HG02588 (cell line): ENCODE results near the gene ENAH.

Experiments
- ATAC-seq: cut with Tn5 transposase; IDR thresholded peaks from one replicate; pipeline ENCODE4 v1.9.1; 2021; ENCODE audit warnings: mild to moderate bottlenecking, moderate library complexity; ENCODE audit not compliant: unreplicated experiment

The ENAH gene

DNA sequence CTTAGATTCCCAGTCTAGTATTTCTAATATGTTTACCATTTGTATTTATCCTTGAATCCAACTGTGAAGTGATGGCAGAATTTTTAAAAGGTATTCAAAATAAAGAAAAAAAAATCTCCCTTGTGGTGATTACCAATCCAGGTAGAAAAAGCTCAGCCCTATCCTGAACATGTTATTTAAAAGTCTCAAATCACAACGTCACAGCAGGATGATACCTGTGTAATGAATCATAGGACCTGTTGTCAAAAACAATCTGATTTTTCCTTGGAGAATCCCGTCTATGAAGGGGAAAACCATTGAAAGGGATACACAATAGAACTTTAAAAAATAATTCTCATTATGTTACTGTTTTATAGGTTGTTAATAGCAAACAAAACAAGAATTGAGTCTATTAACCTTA is 148.1 kb downstream of the ENAH start:
- no peak for ATAC-seq

DNA sequence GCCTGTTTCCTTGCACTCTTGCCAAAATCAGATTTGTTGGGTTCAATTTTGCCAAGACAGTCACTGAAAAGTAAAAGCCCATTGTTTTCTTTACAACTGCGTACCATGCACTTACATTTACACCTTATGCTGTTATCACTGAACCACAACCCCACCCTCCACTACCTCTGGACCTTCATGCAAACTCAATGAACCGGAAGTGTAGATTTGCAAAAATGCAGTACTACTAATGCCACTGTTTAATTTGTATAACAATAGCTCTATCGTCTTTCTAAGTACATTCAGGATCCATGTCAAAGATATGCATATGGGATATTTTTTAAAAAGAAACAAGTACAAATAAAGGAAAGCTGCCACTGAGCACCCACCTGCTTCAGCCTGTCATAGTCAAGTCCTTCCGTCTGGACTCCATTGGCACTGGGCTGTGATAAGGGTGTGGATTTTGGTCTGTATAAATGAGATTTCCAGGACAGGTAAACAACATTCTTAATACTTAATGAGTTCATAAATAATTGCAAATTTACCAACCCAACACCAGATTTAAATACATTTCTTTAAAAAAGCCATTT is 152.2 kb downstream of the ENAH start:
- ATAC-seq: no peak

DNA sequence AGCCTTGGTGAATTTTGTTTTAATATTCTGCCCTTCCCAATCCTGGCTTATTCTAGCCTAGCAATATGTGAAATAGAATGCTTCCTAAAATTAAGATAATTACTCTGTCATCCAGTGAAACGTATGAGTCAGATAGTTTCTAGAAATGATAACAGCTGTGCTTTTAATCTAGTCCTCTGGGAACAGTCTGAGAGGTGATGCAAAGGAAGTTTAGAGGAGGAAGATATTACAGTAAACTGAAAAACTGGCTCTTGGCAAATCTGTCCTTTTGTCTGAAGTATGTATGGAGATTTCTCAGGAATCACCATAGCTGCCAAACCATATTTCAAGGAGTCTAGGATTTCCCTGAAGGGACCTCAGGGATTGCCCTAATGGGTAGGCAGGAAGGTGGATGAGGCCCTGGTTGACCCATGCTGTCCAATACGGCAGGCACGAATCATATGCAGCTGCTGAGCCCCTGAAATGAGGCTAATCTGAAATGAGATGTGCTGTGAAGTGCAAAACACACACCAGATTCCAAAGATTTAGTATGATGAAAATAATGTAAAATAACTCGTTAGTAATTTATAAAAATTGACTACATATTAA is 154.3 kb downstream of the ENAH start:
- no peak for ATAC-seq

DNA sequence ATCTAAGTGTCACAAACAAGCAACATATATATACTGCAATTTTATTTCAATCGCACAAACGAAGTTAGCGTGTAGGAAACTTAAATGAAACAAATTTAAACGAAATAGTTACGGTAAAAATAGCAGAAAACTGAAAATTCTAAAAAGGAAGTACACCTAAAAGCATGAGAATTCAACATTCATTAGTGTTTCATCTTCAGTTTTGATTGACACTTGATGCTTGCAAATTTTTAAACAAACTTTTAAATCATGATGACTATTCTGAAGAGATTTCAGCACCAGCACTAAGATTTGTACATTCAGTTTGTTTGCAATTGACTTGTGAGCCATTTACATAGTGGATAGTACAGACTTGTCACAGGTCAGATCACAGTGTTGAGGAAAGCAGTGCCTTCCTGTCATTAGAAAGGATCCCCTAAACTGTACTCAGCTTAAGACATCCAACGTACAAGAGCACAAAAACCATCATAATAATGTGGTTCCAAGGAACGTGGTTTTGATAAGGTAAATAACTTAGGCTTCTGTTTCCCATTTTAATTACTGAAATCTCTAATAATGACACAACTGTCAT is 158.0 kb downstream of the ENAH start:
- no peak for ATAC-seq

DNA sequence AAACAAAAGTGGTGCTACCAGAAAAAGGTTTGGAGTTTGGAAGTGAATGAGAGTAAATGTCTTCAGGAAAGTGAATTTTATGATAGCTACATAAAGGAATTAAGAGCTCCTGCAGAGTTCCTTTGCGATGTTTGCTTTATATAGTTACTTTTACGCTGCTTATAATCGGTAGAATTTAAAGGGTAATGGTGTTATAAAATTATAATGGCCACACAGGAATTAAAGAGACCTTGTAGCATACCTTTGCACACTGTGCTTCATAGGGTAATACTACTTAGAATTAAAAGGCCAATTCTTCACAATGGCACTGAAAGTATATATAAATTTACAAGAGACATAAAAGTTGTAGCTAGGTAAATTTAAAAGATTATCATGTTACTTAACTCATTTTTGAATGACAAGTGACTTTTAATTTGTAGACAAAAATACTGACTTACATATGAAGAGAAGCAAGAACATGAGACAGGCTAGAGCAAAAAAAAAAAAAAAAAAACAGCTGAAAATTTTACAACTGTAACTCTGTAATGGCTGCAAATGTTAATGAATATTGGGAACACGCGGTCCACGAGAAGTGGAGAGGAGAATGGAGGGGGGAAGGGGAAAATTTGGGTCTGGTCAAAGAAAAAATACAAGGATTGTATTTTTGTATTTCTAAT is 159.2 kb downstream of the ENAH start:
- no peak for ATAC-seq

DNA sequence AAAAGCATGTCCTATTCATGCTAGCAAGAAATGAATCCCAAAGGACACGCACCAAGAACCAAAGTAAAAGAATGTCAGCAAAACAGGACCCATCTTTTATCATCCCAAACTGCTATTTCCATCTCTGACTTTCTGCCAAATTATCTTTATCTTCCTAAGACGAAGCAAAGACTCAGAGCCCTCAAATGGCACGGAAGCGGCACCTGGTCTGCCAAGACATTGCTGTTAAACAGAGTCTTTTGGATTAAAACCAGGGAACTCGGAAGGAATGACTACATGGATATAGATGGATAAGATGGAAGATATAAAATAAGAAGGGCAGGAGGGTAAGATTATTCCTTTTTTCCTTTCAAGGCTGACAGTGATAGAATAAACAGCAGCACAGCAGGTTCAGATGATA is 164.2 kb downstream of the ENAH start:
- ATAC-seq: no peak

DNA sequence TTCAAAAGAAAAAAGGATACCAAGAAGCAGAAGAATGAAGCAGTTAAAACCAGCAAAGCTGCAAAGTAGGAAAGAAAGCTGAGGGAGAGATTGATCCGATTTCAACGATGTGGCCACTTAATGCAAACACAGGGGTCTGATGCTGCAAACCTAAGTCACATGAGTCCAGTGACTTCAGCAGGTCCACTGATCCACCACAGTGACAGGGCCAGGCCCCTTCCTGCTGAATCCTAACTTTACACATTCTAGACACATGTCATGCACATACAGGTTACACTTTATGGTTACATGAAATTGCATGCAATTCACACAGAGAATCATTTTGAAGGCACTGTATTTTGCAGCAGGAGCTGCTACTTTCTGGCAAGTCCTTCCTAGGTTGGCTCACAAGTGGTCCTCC is 166.1 kb downstream of the ENAH start:
- ATAC-seq: no peak

DNA sequence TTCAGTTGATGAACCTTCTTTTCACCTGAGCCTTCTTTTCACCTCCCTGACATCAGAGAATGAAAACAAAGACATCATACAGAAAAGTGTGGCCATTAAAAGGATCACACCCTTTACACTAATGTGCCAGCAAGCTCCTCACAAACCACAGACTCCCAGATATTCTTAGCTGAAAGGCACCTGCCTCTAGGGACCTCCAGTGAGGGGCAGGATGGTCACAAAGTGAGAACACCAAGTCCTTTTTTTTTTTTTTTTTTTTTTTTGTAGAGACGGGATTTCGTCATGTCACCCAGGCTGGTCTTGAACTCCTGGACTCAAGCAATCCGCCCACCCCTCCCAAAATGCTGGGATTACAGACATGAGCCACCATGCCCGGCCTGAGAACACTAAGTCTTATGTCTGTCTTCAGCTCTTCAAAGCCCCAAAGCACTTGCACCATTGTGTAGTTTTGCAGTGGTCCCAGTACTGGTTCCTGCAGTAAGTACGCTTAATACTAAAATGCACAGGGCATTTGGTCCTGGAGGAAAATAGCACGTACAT is 166.9 kb downstream of the ENAH start:
- ATAC-seq: no peak

DNA sequence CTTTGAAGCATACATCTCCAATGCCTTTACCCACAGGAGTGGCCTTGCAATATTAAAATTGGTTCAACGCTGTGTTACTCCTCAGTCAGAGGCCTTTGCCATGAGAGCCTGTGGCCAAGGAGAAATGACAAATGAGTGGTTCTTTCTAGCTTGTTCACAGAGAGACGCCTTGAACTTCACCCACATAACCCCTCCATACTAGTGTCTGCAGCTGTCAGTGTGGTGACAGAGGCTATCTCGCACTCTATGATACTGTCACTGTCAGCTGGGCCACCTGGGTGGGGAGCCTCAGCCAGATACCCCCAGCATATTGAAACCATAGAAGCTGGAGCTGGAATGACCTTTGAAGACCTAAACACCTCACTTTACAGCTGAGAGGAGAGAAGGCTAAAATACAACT is 167.7 kb downstream of the ENAH start:
- ATAC-seq: no peak

DNA sequence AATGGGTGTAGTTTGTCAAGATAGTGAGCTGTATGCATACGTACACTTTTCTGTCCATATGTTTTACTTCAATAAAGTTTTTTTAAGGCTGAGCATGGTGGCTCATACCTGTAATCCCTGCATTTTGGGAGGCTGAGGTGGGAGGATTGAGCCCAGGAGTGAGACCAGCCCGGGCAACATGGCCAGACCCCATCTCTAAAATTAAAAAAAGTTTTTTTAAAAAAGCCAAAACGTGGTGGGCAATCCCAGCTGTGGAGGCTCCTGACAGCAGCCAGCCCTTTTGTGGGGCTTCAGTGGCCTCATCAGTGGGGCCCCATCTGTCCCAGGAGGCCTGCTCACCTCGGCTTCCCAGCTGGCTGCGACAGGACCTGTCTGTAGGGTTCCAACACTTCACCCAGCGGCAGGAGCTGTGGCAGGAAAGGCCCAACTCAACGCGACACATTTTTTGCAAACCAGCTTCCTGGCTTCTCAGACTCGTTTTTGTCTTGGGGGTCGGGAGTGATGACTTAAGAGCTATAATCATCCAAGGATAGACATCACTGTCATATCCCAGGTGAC is 168.2 kb downstream of the ENAH start:
- ATAC-seq: no peak

DNA sequence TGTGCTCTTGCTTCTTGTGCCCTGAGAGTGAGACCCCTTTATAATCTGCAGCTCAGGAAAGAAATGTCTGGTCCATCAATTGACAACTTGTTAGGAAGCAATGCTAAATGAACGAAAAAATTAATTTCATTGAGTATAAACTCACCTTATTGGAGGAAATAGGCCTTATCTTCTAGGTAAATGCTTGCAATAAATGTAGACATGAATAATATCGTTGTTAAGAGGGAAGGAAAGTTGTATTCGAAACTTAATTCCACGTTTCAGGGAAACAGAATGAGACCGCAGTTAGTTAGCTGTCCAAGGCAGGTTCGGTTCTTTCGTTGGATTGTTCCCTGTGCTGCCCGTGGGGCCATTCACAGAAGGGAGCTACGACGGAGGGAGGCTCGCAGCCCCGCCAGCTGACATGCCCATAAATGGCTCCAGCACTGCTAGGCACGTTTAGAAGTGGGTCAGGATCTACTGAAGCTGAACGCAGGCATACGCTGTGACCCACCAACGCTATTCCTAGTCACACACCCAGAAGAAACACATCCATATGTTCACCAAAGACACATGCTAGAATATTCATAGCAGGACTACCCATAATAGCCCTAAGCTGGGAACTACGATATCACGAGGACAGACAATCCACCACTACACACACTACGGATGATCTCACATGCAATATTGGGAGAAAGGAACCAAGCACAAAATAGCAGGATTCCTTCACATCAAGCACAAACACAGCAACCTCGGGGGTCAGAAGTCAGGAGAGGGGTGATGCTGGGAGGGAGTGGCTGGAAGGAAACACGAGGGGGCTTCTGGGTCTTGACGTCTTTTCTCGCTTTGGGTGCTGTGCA is 168.9 kb downstream of the ENAH start:
- ATAC-seq: no peak

DNA sequence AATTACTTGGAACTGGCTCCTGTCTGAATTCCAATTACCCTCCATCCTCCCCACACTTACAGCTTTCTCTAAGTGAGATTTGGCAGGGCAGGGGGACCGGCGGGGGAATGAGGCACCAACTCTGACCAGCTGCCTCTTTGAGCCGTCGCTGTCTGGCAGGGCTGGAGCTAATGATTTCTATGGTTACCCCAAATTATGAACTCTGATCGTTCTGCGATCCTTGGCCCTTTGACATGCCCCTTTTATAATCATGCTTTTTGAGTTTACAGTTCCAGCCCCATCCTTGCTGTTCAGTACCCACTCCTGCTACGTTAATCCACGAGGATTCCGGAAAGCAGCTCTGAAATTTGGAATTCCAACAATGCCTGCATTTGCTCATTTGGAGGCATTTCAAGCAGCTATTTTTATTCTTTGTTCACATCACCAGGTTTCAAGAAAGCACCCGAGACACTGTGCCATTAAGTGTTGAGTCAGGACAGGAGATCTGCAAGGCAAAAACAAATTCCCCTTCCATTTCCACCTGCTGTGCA is 170.4 kb downstream of the ENAH start:
- ATAC-seq: no peak

DNA sequence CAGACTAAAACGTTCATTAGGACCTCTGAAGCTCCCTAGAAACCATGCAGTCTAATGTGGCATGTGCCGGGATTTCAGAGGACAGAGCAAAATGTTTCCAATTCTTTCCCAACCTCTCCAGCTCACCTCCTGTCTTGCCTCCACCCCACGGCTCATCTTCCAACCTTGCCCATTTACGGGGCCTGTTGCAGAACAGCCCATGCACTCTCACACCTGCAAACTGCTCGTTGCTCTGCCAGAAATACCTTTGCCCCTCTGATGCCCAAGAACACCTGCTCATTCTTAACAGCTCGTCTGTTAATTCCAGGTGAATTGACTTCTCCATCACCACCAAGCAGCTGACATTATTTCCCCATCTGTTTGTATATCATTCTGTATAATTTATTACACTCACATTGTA is 171.2 kb downstream of the ENAH start:
- no peak for ATAC-seq

DNA sequence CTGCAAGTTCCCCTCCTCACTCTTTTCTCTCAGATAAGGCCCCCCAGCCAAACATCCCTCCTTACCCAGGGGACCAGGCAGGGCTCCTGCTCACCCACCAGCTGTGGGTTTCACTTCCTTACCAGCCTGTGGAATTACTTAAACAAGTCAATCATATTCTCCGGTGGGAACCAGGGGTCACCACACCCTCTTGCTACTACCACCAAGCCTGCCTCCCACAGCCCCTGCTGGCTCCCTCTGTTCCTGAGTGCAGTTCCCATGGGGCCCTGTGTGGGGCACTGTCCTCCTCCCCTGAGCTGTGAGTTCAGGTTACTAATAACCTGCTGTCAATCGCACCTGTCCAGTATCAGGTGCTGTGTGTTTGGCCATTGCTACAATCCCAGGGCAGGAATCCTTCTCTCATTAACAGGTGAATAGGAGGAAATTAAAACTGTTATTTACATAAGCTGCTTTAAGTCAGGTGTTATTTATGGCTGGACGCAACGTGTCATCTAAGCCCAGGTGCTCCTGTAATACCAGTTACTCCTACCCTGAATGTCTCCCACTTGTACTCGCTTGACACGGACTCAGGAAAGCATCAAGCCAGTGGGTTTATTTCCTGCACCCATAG is 172.0 kb downstream of the ENAH start:
- ATAC-seq: peak; percentile 82

DNA sequence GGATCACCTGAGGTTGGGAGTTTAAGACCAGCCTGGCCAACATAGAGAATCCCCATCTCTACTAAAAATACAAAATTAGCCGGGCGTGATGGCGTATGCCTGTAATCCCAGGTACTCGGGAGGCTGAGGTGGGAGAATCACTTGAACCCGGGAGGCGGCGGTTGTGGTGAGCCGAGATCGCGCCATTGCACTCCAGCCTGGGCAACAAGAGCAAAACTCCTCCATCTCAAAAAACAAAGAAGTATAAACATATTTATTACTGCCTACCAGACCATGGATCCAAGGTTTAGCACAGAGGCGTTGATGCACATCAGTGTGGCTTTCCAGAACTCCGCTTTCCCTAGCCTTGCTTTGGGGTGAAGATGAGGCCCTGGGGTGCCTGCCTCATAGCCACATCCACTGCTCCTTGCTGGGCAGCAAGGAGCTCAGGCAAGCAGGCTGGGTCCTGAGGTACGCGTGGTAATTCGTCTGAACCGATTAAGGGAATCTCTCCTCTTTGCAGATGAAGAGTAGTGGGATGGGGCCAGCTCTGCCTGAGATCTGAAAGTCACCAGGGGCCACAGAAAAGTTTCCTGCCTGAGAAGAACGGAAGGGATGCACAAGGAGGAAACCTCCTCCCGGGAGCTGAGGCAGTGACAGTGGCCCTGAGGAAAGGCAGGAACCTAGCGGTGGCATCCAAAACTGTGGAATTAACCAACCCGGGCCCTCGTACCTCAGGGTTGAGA is 172.8 kb downstream of the ENAH start:
- ATAC-seq: no peak

DNA sequence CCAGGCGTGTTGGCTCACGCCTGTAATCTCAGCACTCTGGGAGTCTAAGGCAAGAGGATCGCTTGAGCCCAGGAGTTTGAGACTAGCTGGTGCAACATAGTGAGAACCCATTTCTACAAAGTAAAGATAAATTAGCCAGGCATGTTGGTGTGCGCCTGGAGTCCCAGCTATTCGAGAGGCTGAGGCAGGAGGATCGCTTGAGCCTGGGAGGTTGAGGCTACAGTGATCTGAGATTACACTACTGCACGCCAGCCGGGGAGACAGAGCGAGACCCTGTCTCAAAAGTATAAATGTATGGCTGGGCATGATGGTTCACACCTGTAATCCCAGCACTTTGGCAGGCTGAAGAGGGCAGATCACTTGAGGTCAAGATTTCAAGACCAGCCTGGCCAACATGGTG is 173.6 kb downstream of the ENAH start:
- no peak for ATAC-seq

DNA sequence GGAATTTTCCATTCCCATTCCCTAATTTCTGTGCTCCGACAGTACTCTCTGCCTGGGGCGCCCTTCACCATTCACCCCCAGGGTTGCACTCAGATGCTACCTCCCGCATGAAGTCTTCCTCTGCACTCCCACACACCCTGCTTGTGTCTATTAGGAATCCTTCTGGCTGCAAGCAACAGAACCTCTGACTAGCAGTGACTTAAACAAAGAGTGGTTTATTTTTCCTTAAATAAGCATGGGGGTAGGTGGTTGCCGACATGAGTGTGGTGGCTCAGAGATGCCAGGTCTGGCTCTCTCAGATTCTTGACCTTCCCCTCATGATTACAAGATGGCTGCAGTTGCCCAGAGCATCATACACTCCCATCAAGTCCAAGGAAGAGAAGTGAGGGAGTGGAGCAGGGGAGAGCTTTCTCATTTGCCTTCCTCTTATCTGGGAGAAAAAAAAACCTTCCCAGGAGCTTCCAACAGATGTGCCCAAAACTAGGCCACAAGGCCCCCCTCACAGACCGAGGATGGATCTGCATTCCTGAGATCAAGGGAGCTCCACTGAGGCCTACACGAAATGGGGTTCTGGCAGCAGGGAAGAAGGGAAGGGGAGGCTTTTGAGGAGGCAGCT is 175.5 kb downstream of the ENAH start:
- no peak for ATAC-seq

DNA sequence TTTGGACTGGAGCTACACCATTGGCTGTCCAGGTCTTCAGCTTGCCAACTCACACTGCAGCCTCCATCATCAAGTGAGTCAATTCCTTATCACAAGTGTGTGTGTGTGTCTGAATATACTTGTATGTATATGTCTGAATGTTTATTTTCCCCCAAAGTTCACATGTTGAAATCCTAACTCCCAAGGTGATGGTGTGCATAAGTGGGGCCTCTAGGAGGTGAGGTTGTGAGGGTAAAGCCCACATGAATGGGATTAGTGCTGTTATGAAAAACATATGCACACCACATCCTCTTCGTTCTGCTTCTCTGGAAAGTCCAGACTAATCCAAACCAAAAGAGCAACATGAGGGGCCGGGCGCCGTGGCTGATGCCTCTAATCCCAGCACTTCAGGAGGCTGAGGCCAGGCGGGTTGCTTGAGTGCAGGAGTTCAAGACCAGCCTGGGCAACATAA is 176.4 kb downstream of the ENAH start:
- no peak for ATAC-seq

DNA sequence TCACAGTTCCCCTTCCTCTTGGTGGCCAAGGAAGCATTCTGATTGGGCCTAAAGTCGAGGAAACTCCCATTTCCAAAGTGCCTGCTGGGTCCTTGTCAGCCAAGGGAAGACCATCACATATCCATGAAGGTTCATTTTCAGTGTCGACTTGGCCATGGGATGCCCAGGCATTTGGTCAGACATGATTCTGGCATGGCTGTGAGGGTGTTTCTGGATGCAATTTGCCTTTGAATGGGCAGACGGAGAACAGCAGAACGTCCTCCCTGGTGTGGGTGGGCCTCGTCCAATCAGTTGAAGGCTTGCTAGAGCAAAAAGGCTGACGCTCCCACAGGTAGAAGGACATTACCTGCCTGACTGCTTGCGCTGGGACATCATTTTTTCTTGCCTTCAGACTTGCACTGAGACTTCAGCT is 176.8 kb downstream of the ENAH start:
- ATAC-seq: no peak
